A673 (cell line): ENCODE data around the gene MICAL2. TPM values are rescaled to one million over a fixed set of nuclear protein-coding genes. Genes with fewer than 3 reads are reported as not detected.

ENCODE experiments used
- BruUV-seq: library from RNA; stranded (reverse); fragments of 400-500 nt; replicated peaks from 2 replicates; lab custom pipeline; 2021; lab: Mats Ljungman, UMichigan
- CTCF ChIA-PET: fragments of 300-600 bp; sonication (Branson Sonifier 250); formaldehyde crosslinking; loops from one replicate; lab custom pipeline; 2022; ENCODE audit warnings: antibody characterized with exemption; lab: Charles Lee
- POLR2A ChIA-PET: fragments of 300-600 bp; sonication (Branson Sonifier 250); formaldehyde crosslinking; loops from one replicate; lab custom pipeline; 2022; ENCODE audit warnings: antibody characterized with exemption; ENCODE audit not compliant: low non-redundant PET; lab: Charles Lee
- DNase-seq: peaks from one replicate; pipeline ENCODE4 v3.0.0-alpha.2; 2015; ENCODE audit warnings: low spot score
- H3K27ac ChIP-seq: fragments of 200-600 bp; sonication (generic); 2 replicates; pipeline ENCODE4 v1.5.1; 2016; ENCODE audit warnings: mixed run types, low read depth, mild to moderate bottlenecking, mixed read lengths, antibody characterized with exemption, low read length; ENCODE audit not compliant: poor library complexity, severe bottlenecking
- H3K27me3 ChIP-seq: fragments of 200-600 bp; sonication (generic); replicated peaks from 2 replicates; pipeline ENCODE4 v1.6.1; 2017; ENCODE audit warnings: mixed run types, low read depth, mild to moderate bottlenecking, mixed read lengths, antibody characterized with exemption, low read length; ENCODE audit not compliant: insufficient read depth, poor library complexity
- H3K36me3 ChIP-seq: fragments of 200-600 bp; sonication (generic); 2 replicates; pipeline ENCODE4 v1.6.1; 2016; ENCODE audit warnings: mixed run types, mild to moderate bottlenecking, mixed read lengths, antibody characterized with exemption, low read length; ENCODE audit not compliant: insufficient read depth, poor library complexity, severe bottlenecking
- H3K4me1 ChIP-seq: fragments of 200-600 bp; sonication (generic); 2 replicates; pipeline ENCODE4 v1.6.1; 2017; ENCODE audit warnings: mixed run types, mild to moderate bottlenecking, mixed read lengths, antibody characterized with exemption, low read length; ENCODE audit not compliant: insufficient read depth, poor library complexity, severe bottlenecking
- H3K4me3 ChIP-seq: fragments of 200-600 bp; sonication (generic); 2 replicates; pipeline ENCODE4 v1.5.1; 2016; ENCODE audit warnings: low read depth, mixed run types, mild to moderate bottlenecking, mixed read lengths, low read length; ENCODE audit not compliant: poor library complexity, severe bottlenecking
- H3K9me3 ChIP-seq: fragments of 200-600 bp; sonication (generic); 2 replicates; pipeline ENCODE4 v1.6.1; 2016; ENCODE audit warnings: mixed run types, low read depth, mild to moderate bottlenecking, mixed read lengths, antibody characterized with exemption, low read length; ENCODE audit not compliant: poor library complexity, severe bottlenecking
- CTCF ChIP-seq: fragments of 300-800, 200-600 bp; sonication (generic); conservative IDR thresholded peaks from 2 replicates; pipeline ENCODE4 v1.5.1; 2017; ENCODE audit warnings: low read depth, mild to moderate bottlenecking, antibody characterized with exemption, low read length, moderate library complexity, mixed read lengths
- EZH2 ChIP-seq: fragments of 200-600 bp; sonication (generic); IDR thresholded peaks from 2 replicates; pipeline ENCODE4 v1.6.1; 2017; ENCODE audit warnings: borderline replicate concordance, low read depth, mild to moderate bottlenecking, mixed read lengths, antibody characterized with exemption, low read length; ENCODE audit not compliant: poor library complexity, severe bottlenecking
- intact Hi-C: fragments of 100-400 bp; cut with micrococcal nuclease; formaldehyde crosslinking; loops from one replicate; pipeline ENCODE4 v1.10.0; 2022; ENCODE audit not compliant: unreplicated experiment
- total RNA-seq: library from RNA; stranded (reverse); gene quantifications from 2 replicates; pipeline ENCODE4 v1.2.3, GENCODE V29; 2021

MICAL2 gene
- total RNA-seq, 1 experiment from 2014 or later, result 1.1 TPM

GRCh38 chr11:12280838-12281565 lies 170.6 kb downstream of the MICAL2 start:
- ChIA-PET POLR2A (no interaction called here), CTCF (interaction anchor here (0.5 to 1.7 kb wide), 10 partner anchors 9 to 233 kb away, joined by 3 to 11 read pairs (median 4); no protein-coding TSS in a partner anchor)
- no peak for TF ChIP-seq EZH2
- TF ChIP-seq CTCF, result no peak
- Histone ChIP-seq H3K9me3 (no peaks in the 10 kb centered on the region), H3K36me3 (no peaks in the 10 kb centered on the region), H3K4me3 (no peak overlapping the region), H3K27me3 (no peaks in the 10 kb centered on the region), H3K27ac (no peak overlapping the region), H3K4me1 (no peaks in the 10 kb centered on the region)
- no TSS peak for BruUV-seq
- DNase-seq, result no peak
- intact Hi-C loops, result loop anchor here (5.0 to 10.0 kb wide), 3 partner anchors 44 to 484 kb away; no protein-coding TSS in a partner anchor

DNA sequence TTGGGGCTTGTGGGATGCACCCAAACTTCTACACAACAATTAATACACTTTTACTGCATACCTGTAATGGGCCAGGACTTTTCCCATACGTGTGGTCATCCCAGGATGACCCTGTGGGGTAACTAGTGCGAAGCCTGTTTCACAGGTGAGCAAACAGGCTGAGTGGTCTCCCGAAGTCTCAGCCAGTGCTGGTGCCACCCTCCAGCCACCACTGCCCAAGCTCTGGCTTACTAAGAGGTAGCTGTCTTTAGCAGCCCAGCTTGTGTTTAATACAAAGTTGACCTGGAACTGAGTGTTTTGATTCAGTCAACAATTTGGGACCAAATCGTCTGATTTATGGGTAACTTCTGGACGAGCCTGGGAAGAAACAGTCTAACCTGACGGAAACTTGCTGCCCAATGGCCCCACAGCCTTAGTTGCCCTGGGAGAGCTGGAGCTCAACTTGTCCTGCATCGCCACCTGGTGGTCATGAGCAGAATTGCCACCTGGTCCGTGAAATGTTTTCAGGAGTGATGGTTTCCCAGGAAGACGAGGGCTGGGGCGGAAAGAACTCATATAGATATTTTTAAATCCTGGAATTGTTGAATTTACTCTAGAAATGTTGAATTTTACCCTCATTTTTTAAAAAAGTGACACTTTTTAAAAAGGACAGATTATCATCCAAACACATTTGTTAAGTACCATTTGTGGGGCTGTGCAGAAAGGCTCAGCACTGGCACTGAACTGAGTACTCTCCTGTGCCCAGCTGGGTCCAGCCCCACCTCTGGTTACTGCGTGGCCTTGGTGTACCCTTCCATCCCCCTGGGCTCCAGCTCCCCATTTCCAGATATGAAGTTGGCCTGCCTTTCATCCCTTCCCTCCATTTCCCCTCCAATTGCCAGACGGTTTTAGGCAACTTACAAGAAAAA lies 171.4 kb downstream of the MICAL2 start:
- peak; percentile 80 for DNase-seq
- intact Hi-C loops, result loop anchor here (1.0 to 10.0 kb wide), 4 partner anchors 45 to 485 kb away; no protein-coding TSS in a partner anchor
- TF ChIP-seq EZH2 (no peak), CTCF (peak; percentile 88)
- Histone ChIP-seq H3K27me3 (no peaks in the 10 kb centered on the region), H3K36me3 (no peaks in the 10 kb centered on the region), H3K27ac (no peak overlapping the region), H3K9me3 (no peaks in the 10 kb centered on the region), H3K4me1 (no peaks in the 10 kb centered on the region), H3K4me3 (no peak overlapping the region)
- BruUV-seq, result no TSS peak
- POLR2A ChIA-PET, result no interaction called here
- CTCF ChIA-PET, result interaction anchor here (0.5 to 1.7 kb wide), 10 partner anchors 10 to 234 kb away, joined by 3 to 11 read pairs (median 4); no protein-coding TSS in a partner anchor

- H3K4me1 ChIP-seq, result no peaks in the 10 kb centered on the region
- H3K36me3 ChIP-seq, result no peaks in the 10 kb centered on the region
- no TSS peak for BruUV-seq
- no peak overlapping the region for H3K4me3 ChIP-seq
- intact Hi-C loops, result loop anchor here (1.0 to 10.0 kb wide), 4 partner anchors 45 to 485 kb away; no protein-coding TSS in a partner anchor
- ChIA-PET POLR2A (no interaction called here), CTCF (interaction anchor here (1.6 to 1.7 kb wide), 2 partner anchors 49 to 235 kb away, joined by 5 to 11 read pairs; no protein-coding TSS in a partner anchor)
- H3K27me3 ChIP-seq, result no peaks in the 10 kb centered on the region
- no peak overlapping the region for H3K27ac ChIP-seq
- no peak for DNase-seq
- H3K9me3 ChIP-seq, result no peaks in the 10 kb centered on the region
- TF ChIP-seq EZH2, result no peak
- no peak for TF ChIP-seq CTCF
These were observed 172.3 kb downstream of the MICAL2 start for GRCh38 chr11:12282676-12283075.
